Tibial nerve (tissue), 4 donors: ENCODE measurements around the gene CEL.

ENCODE experiments used
- CTCF ChIP-seq, 5 experiments: fragments of 200-600 bp in 3 of 5; fragments of 450-650 bp in 2 of 5; sonication (generic) in 3 of 5; IDR thresholded peaks; one replicate each; pipeline ENCODE4 v1.5.1; 2016 to 2019; ENCODE audit warnings: antibody characterized with exemption in 5 of 5, mild to moderate bottlenecking in 3 of 5, moderate library complexity in 2 of 5
- EP300 ChIP-seq, 2 donors: sonication (generic); formaldehyde crosslinking; IDR thresholded peaks; one replicate each; pipeline ENCODE4 v1.6.1; 2017; ENCODE audit warnings: antibody characterized with exemption in 2 of 2, mild to moderate bottlenecking in 1 of 2
- POLR2A ChIP-seq, 2 donors: fragments of 450-650 bp; IDR thresholded peaks; one replicate each; pipeline ENCODE4 v1.6.1; 2017; ENCODE audit warnings: antibody characterized with exemption in 2 of 2, mild to moderate bottlenecking in 2 of 2, moderate library complexity in 2 of 2

- TF ChIP-seq CTCF (IDR thresholded peaks at IDR 0.05) (no peak), EP300 (IDR thresholded peaks at IDR 0.05) (no peak), POLR2A (IDR thresholded peaks at IDR 0.05) (no peak)
Measured at GRCh38 chr9:133056533-133056932, 5.2 kb upstream of the CEL start.
